CD4-positive, alpha-beta T cell treated with Interleukin-4 for 1 hour (primary cell): ENCODE results near the gene ADAMTS10.
"Not testable (repeated sequence)": the region's sequence is repeated elsewhere in the genome, so short reads cannot be mapped to it uniquely, and the experiment has no call there.

Experiments
- DNase-seq, 2 donors: peaks; one replicate each; pipeline ENCODE4 v3.0.0-alpha.2; 2020 to 2022

Gene ADAMTS10

DNA sequence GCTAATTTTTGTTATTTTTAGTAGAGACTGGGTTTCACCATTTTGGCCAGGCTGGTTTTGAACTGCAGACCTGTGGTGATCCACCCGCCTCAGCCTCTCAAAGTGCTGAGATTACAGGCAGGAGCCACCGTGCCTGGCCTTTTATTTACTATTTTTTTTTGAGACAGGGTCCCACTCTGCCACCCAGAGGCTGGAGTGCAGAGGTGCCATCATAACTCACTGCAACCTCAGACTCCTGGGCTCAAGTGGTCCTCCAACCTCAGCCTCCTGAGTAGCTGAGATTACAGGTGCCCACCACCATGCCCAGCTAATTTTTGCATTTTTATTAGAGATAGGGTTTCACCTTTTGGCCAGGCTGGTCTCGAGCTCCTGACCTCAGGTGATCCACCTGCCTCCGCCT lies 12.4 kb upstream of the ADAMTS10 start:
- DNase-seq: not testable (repeated sequence)

DNA sequence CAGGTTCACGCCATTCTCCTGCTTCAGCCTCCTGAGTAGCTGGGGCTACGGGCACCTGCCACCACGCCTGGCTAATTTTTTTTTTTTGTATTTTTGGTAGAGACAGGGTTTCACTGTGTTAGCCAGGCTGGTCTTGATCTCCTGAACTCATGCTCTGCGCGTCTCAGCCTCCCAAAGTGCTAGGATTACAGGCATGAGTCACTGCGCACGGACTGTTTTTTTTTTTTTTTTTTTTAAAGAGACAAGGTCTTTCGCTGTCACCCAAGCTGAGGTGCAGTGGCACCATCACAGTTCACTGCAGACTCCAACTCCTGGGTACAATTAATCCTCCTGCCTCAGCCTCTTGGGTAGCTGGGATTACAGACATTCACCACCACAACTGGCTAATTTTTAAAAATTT lies 8.2 kb upstream of the ADAMTS10 start:
- no peak for DNase-seq

DNA sequence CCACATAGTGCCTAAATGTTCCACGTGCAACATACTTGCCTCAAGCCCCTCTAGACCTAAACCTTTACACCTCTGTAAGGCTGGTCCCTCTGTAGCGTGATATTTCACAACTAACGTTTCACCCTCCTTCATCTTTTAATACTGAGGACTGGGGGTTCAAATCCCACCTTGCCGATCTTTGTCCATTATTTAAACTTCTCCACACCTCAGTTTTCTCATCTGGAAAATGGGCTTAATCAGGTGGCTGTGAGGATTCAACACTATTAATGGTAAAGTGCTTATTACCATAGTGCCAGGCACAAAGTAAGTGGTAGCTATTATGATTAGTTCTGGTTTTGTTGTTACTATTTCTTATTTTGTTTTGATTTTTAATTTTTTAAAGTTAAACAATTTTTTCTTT lies 7.5 kb upstream of the ADAMTS10 start:
- no peak for DNase-seq

DNA sequence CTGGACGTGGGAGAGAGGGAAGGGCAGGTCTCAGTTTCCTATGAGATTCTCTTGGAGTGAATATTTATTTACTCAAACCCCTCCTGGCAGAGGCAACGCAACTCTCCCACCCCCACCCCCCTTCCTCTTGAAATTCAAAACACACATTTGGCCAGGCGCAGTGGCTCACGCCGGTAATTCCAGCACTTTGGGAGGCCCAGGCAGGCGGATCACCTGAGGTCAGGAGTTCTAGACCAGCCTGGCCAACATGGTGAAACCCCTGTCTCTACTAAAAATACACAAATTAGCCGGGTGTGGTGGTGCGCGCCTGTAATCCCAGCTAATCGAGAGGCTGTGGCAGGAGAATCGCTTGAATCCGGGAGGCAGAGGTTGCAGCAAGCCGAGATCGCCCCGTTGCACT lies 6.8 kb upstream of the ADAMTS10 start:
- DNase-seq: not testable (repeated sequence)

DNA sequence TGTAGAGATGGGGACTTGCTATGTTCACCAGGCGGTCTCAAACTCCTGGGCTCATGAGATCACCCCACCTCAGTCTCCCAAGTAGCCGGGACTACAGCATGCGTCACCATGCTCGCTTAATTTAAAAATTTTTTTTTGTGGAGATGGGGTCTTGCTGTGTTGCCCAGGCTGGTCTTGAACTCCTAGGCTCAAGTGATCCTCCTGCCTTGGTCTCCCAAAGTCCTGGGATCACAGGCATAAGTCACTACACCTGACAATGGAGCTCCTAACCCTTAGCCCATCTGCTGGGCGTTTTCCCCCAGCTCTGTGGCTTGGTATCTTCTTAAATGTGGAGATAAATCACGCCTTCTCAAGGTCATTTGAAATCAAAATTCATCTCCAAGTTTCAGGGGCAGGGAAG lies 6.3 kb upstream of the ADAMTS10 start:
- no peak for DNase-seq

DNA sequence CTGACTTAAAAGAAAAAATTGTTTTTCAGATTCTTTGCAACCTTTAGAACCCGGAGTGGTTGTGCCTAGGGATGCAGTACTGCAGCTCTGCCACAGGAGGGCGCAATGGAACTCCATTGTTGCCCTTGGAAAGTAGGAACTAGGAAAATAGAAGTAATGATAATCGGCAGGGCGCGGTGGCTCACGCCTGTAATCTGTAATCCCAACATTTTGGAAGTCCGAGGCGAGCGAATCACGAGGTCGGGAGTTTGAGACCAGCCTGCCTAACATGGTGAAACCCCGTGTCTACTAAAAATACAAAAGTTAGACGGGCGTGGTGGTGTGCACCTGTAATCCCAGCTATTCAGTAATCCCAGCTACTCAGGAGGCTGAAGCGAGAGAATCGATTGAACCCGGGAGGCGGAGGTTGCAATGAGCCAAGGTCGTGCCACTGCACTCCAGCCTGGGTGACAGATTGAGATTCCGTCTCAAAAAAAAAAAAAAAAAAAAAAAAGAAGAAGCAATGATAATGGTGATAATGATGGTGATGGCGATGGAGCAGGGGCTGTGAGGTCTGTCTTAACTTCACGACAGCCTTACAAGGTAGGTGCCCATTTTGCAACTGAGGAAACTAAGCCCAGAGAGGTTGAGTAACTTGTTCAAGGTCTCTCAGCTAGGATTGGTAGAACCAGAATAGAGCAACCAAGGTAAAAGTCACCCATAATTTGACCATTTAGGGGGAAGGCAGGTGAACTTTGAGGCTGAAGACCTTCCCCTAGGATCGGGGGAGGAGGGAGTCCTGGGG lies 5.5 kb upstream of the ADAMTS10 start:
- DNase-seq: peak; percentile 60 to 68

DNA sequence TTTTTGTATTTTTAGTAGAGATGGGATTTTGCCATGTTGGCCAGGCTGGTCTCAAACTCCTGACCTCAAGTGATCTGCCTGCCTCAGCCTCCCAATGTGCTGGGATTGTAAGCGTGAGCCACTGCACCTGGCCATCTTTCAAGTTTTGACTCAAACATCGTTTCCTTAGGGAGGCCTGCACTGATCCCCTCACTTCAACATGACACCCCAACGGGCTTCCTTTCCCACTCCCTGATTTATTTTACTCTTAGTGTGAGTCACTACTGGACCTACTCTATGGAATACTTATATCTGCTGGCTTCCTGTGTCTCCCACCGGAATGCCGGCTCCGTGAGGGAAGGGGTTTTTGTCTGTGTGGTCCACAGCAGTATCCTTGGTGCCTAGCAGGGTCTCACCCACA lies 4.5 kb upstream of the ADAMTS10 start:
- no peak for DNase-seq

DNA sequence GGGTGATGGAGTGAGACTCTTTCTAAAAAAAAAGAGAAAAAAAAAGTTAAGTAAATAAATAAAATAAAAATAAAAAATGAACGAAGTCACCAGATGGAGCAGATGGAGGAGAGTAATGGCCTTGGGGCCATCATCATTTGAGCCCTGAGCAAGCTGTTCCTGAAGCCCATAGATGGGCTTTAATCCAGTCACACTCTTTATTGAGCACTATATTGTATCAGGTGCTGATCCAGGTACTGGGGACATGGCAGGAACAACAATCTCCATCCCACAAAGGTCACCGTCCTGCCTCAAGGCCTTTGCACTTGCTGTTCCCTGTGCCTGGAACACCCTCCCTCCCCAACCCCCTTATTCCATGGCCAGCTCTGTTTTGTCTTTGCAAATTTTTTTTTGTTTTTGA lies 3.9 kb upstream of the ADAMTS10 start:
- DNase-seq: no peak

DNA sequence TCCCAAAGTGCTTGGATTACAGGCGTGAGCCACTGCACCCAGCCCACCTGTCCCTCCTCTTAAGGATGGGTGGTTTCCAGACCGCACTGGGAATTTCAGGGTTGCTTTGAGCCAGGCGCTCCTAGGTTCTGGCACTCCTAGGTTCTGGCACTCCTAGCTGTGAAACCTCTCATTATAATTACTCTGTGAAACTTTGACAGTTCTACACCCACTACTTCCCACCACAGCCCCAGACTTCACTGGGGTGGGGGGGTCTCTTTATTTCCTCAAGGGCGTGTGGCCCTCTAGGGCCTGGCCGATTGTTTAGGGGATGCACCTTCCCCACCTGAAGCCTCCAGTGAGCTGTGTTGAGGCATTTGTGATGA lies 2.3 kb upstream of the ADAMTS10 start:
- DNase-seq: no peak

DNA sequence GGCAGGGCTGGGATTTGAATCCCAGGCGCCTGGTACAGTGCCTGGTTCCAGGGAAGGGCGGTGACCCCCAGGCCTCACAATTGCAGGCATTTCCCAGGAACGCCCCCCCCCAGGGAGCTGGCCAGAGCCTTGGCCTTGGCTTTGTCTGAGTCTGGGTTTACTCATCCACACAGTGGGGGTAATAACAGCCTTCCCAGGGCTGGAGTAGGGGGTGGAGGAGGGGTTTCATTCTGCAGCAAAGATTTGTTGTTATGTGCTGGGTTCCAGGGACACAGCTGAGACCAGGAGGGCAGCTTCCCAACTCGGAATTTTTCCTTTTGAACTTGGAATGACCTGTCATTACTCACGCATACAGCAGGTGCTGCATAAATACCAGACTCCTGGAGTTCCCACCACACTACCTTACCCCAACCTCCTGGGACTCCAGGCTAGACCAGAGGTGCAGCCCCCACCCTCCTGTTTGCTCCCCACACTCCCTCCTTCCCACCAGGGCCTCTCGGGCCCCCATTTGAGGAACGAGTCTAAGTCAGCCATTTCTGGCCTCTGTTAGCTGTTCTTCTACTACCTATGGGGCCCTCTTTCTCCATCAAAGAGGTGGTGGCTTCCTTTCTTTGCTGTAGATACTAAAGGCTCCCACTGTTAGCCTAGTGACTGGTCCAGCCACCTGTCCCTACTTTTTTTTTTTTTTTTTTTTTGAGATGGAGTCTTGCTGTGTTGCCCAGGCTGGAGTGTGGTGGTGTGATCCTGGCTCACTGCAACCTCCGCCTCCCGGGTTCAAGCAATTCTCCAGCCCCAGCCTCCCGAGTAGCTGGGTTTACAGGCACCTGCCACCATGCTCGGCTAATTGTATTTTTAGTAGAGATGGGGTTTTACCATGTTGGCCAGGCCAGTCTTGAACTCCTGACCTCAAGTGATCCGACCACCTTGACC lies 1.6 kb upstream of the ADAMTS10 start:
- DNase-seq: no peak

DNA sequence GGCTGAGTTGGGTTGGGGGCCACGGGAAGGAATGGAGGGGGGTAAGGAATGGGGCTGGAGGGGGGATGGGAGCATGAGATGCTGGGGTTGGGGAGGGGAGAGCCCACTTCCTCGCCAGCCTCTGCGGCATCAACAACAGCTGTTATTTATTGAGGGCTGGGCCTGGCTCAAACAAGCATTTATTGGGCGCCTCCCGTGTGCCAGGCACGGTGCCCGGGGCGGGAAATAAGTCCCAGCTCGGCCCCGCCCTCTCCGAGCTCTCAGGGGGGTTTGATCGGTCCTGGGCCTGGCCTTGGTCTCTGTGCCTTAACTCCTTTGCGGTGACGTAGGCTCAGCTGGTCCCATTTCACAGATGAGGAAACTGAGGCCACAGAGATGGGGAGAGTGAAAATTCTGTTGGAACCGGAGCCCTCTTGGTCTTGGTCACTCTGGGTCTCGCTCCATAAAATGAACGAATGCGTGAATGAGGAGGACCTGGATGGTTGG lies 919 bp upstream of the ADAMTS10 start:
- no peak for DNase-seq

DNA sequence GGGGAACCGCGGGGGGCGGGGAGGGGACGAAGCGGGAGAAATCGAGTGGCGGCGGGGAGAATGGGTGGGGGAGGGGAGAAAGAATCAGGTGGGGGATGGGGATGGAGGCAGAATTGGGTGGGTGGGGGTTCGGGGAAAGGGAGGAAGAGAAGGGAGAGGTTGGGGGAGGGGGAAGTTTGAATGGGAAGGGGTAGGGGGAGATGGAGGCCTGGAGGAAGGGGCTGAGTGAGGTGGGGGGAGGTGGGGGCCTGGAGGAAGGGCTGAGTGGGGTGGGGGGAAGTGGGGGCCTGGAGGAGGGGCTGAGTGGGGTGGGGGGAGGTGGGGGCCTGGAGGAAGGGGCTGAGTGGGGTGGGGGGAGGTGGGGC lies 403 bp upstream of the ADAMTS10 start:
- DNase-seq: no peak

DNA sequence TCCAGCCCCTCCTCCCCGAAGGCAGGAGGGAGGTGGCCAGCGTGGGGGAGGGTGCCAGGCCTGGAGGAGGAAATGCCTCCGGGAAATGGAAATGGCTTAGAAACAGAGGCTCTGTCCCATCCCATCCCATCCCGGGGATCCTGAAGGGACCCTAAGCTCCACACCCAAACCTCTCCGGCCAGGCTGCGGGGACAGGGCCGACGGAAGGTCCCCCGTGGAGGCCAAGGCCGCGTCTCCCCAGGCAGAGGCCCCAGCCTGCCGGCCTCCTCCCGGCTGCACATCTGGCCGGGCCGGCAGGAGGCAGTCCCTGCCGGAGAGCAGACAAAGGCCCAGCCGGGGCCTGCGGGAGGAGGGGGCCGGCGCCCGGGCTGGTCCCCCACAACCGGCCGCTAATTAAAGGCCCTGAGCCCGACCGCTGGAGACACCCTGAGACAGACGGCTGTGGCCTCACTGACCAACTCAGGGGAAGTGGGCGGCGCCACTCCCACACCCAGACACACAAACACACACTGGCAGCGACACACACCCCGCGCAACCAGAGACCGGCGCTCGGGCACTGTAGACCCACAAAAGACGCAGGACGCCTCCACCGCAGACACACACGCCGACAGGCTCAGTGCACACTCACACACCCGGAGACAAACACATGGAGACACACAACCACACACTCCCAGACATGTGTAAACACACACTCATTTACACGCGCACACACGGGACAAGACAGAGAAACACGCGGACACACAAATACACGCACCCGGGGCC lies 1.1 kb downstream of the ADAMTS10 start:
- peak; percentile 18 to 34 for DNase-seq

DNA sequence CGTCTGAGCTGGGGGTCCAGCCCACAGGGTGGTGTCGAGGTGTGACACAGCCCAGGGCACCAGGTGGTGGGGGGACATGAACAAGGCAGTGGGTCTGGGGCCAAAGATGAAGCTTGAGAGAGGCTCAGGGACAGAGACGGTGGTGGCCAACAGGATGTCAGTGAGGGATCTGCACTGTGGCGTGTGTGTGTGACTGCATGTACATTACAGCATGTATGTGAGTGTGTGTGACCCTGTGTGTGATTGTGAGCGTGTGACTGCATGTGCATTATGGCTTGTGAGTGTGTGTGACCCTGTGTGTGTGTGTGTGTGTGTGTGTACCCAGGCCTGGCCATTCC lies 1.6 kb downstream of the ADAMTS10 start:
- no peak for DNase-seq

DNA sequence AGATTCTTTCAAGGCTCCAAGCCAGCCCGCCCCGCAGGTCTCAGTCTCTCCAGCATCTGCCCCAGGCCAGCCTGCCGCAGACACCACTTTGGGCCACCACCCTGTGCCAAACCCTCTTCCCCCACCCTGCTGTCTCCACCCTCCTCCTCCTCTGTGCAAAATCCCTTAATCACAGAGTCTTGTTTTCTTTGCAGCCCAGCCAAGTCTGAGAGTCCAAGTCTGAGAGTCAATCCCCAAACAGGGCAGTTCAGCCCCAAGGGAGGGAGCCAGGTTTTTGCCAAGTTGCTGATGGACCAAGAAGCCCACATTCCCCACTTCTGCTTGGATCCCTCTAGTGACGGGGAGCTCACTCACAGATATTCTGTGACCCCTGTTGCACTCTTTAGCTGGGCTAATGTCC lies 3.1 kb downstream of the ADAMTS10 start:
- no peak for DNase-seq

DNA sequence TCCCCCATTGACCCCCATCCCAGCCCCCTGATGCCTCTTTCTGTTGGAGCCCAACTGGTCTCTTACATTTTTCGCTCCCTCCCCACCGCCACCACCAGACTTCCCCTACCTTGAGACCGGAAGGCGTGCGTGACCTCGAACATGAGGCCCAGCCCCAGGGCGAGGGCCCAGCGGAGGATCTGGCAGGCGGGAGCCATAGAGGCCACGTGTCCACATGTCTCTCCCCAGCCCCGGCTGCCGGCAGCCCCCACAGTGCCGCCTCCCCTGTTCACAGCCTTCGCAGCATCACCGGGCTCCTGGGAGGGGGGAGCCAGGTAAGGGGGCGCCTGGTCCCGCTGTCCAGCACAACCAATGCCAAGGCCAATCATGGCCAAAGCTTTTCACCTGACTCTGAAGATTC lies 5.0 kb downstream of the ADAMTS10 start:
- DNase-seq: no peak

DNA sequence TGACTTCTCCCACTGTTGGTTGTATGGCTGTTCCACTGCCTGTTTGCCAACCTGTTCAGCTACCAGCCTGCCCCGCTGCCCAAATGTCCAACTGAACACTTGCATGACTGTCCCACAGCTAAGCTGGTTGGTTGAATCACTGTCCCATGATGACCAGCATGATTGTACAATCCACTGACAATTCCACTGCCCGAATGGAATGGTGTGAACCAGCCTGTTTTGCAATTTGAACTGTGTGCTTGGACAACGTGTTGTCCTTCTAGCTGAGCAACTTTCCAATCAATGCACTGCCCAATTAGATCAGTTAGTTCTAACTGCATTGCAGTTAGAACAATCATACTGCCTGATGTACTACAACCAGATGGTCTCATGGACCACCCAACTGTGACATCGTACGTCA lies 8.7 kb downstream of the ADAMTS10 start:
- DNase-seq: no peak

DNA sequence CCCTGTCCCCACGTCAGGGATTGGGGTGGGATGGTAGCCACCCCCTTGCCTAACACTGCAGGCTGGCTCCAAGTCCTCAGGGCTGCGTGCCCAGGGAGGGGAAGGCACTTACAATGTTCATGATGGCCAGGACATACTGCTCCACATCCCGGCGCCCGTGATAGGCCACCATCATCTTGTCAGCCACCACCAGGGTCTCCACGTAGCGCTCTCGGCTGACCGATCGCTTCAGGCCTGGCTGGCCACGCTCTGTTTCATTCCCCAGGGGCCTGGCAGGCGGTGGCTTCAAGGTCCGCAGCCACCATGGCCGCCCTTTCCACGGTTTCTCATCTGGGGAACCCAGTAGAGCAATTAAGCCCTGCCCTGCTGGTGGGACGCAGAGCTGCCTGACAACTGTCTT lies 9.7 kb downstream of the ADAMTS10 start:
- DNase-seq: no peak

DNA sequence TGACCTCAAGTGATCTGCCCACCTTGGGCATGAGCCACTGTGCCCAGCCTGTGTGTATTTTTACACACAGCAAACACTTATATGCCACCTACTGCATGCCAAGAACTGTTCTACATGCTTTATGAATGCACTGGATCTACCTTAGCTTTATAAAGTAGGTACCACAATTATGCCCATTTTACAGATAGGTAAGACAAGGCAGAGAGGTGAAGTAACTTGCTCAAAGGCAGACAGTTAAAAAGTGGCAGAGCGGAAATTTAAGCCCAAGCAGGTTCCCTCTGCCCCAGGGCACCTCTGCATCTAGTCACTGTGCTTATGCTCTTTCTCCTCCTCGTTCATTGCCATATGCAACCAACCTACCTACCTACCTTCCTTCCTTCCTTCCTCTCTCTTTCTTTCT lies 10.5 kb downstream of the ADAMTS10 start:
- DNase-seq: no peak

DNA sequence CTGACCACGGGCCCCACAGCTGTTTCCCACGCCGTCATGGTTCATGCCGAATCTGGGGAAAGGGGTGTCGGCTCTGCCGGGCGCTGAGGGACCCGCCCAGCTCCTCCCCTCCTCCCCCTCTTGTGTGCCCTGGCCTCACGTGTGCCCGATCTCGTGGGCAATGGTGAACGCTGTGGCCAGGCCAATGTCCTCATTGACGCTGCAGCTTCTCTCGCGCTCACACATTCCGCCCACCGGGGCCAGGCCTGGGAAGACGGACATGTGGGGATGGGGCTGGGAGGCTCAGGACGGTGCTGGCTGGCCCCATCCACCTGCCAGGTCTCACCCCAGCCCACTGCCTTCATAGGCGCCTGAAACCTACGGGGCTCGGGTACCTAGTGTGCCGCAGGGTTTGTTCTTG lies 14.3 kb downstream of the ADAMTS10 start:
- no peak for DNase-seq

DNA sequence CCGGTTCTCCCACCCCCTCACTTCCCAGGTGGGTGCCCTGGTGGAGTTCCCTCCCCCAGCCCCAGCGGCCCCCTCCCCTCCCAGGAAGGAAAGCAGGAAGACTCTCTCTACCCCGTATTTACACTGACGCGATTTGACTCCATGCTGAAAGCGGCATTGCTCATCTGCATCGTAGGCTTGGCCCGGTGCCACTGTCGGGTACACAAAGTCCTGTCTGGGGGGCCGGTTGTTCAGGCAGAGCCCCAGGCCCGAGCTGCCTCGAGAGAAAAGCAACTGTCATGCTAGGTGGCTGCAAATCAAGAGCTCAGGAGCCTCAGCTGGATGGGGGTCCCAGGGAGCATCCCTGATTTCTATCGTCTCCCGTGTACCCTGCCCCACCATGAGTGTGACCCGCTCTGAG lies 14.9 kb downstream of the ADAMTS10 start:
- no peak for DNase-seq

DNA sequence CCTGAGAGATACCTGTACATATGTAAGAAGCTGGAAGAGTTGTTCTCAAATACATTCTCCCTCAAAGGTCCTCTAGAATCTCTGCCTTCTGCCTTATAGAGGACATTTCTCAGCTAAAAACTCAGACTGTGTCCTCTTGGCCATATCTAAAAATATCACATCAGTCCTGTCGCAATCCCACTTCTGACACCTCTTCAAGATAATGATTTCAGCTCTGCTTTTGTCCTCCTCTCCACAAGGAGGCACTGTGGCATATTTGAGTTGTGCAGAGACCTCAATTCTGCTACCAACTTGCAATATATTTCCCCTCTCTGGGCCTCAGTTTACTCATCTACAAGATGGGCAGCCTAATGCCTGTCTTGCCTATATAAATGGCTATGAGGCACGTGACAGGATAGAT lies 16.6 kb downstream of the ADAMTS10 start:
- no peak for DNase-seq

DNA sequence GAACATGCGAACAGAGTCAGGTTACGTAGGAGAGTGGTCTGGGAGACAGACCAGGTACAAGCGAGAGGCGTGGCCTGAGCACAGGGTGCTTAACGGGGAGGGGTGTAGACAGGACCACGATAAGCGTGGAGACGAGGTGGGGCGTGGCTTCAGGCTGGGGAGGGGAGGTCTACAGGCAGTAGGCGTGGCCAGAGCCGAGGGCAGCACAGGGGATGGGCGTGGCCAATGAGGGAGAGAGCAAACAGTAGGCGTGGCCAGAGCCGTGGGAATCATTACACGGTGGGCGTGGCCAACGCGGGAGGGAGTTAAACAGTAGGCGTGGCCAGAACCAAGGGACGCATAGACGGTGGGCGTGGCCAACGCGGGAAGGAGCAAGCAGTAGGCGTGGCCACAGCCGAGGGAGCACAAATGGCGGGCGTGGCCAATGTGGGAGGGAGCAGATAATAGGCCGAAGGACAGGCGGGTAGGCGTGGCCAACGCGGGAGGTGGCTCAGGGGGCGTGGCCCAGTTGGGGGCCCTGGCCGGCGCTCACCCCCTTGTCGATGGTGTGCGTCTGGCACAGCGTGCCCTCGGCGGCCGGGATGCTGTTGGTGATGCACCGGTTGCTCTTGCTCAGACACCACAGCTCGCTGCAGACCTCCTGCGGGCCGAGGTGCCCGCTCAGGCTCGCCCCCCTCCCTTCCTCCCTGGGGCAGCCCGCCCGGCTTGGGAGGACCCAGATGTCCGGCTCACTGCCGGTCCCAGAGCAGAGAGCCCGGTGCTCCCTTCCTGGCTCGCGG lies 18.1 kb downstream of the ADAMTS10 start:
- peak; percentile 97 for DNase-seq
